Measurements from ENCODE around the gene KIRREL3. TPM values are rescaled to one million over a fixed set of nuclear protein-coding genes. Genes with fewer than 3 reads are reported as not detected.

Gene KIRREL3
- total RNA-seq, 5 donors from 2014 or later (not counting 1 experiment from before 2014, with no cell fraction given), result not detected

GRCh38 chr11:126870021-126870420 lies 130.5 kb downstream of the KIRREL3 start:
- ATAC-seq (replicated peaks in 1 of 4) (no peak), DNase-seq (no peak)
- Histone ChIP-seq H3K27ac (ENCODE audit: low read length) (no peak overlapping the region), H3K27me3 (replicated peaks in 1 of 2; ENCODE audit: control insufficient read depth in 2 of 2, extremely low read depth in 1 of 2, insufficient read depth in 2 of 2, low read length in 1 of 2) (peaks cover 0 to 17% of the 10 kb centered on the region in 2 experiments), H3K4me3 (ENCODE audit: control insufficient read depth in 1 of 2, extremely low read depth in 1 of 2, low read length in 1 of 2) (no peak overlapping the region), H3K4me1 (ENCODE audit: control insufficient read depth in 1 of 2, extremely low read depth in 1 of 2, insufficient read depth in 2 of 2, low read length in 2 of 2) (no peaks in the 10 kb centered on the region), H3K9me3 (no peaks in the 10 kb centered on the region), H3K36me3 (ENCODE audit: control insufficient read depth in 2 of 2, extremely low read depth in 1 of 2, insufficient read depth in 1 of 2, low read length in 1 of 2) (no peaks in the 10 kb centered on the region)
- Mint-ChIP-seq H3K4me3 (no peak overlapping the region), H3K27me3 (peaks cover 0 to 20% of the 10 kb centered on the region in 2 donors), H3K9me3 (peaks cover 0 to 8% (median 3%) of the 10 kb centered on the region in 3 donors), H3K36me3 (no peaks in the 10 kb centered on the region), H3K27ac (no peak overlapping the region), H3K4me1 (no peaks in the 10 kb centered on the region)
- CTCF ChIA-PET, result no interaction called here
- WGBS (ENCODE audit: insufficient coverage), result 69% methylated on average over 2 of the region's 4 CpGs
- POLR2A ChIA-PET, result interaction anchor here in 1 of 2 donors (0.6 kb wide), 1 partner anchor 33 kb away, joined by 17 read pairs; no protein-coding TSS in a partner anchor

GRCh38 chr11:126868741-126869140 lies 131.8 kb downstream of the KIRREL3 start:
- Histone ChIP-seq H3K9me3 (no peaks in the 10 kb centered on the region), H3K36me3 (ENCODE audit: control insufficient read depth in 2 of 2, extremely low read depth in 1 of 2, insufficient read depth in 1 of 2, low read length in 1 of 2) (no peaks in the 10 kb centered on the region), H3K27ac (ENCODE audit: low read length) (no peak overlapping the region), H3K27me3 (replicated peaks in 1 of 2; ENCODE audit: control insufficient read depth in 2 of 2, extremely low read depth in 1 of 2, insufficient read depth in 2 of 2, low read length in 1 of 2) (peaks cover 0 to 17% of the 10 kb centered on the region in 2 experiments), H3K4me3 (ENCODE audit: control insufficient read depth in 1 of 2, extremely low read depth in 1 of 2, low read length in 1 of 2) (no peak overlapping the region), H3K4me1 (ENCODE audit: control insufficient read depth in 1 of 2, extremely low read depth in 1 of 2, insufficient read depth in 2 of 2, low read length in 2 of 2) (no peaks in the 10 kb centered on the region)
- Mint-ChIP-seq H3K4me1 (no peaks in the 10 kb centered on the region), H3K27me3 (peaks cover 0 to 16% of the 10 kb centered on the region in 2 donors), H3K27ac (no peak overlapping the region), H3K36me3 (no peaks in the 10 kb centered on the region), H3K9me3 (peaks cover 0 to 4% (median 3%) of the 10 kb centered on the region in 3 donors), H3K4me3 (no peak overlapping the region)
- no CpG with 5 or more reads among the region's 1 CpG for WGBS (ENCODE audit: insufficient coverage)
- CTCF ChIA-PET, result no interaction called here
- POLR2A ChIA-PET, result no interaction called here
- DNase-seq, result no peak
- no peak for ATAC-seq (replicated peaks in 1 of 4)

GRCh38 chr11:126864934-126865333 lies 135.6 kb downstream of the KIRREL3 start:
- ChIA-PET CTCF (no interaction called here), POLR2A (no interaction called here)
- ATAC-seq (replicated peaks in 1 of 4), result no peak
- Histone ChIP-seq H3K27ac (ENCODE audit: low read length) (no peak overlapping the region), H3K9me3 (no peaks in the 10 kb centered on the region), H3K27me3 (replicated peaks in 1 of 2; ENCODE audit: control insufficient read depth in 2 of 2, extremely low read depth in 1 of 2, insufficient read depth in 2 of 2, low read length in 1 of 2) (peaks cover 0 to 11% of the 10 kb centered on the region in 2 experiments), H3K36me3 (ENCODE audit: control insufficient read depth in 2 of 2, extremely low read depth in 1 of 2, insufficient read depth in 1 of 2, low read length in 1 of 2) (no peaks in the 10 kb centered on the region), H3K4me3 (ENCODE audit: control insufficient read depth in 1 of 2, extremely low read depth in 1 of 2, low read length in 1 of 2) (no peak overlapping the region), H3K4me1 (ENCODE audit: control insufficient read depth in 1 of 2, extremely low read depth in 1 of 2, insufficient read depth in 2 of 2, low read length in 2 of 2) (peaks cover 0 to 3% of the 10 kb centered on the region in 2 experiments)
- no peaks in the 10 kb centered on the region for H3K36me3 Mint-ChIP-seq
- H3K4me3 Mint-ChIP-seq, result no peak overlapping the region
- peaks cover 0 to 6% (median 0%) of the 10 kb centered on the region in 3 donors for H3K9me3 Mint-ChIP-seq
- no peaks in the 10 kb centered on the region for H3K4me1 Mint-ChIP-seq
- no peak for DNase-seq
- peaks cover 0 to 16% of the 10 kb centered on the region in 2 donors for H3K27me3 Mint-ChIP-seq
- no peak overlapping the region for H3K27ac Mint-ChIP-seq
- 93% methylated on average over 4 of the region's 4 CpGs for WGBS (ENCODE audit: insufficient coverage)

- 77% methylated on average over 15 of the region's 21 CpGs for WGBS (ENCODE audit: insufficient coverage)
- Histone ChIP-seq H3K9me3 (no peaks in the 10 kb centered on the region), H3K27me3 (replicated peaks in 1 of 2; ENCODE audit: control insufficient read depth in 2 of 2, extremely low read depth in 1 of 2, insufficient read depth in 2 of 2, low read length in 1 of 2) (peaks cover 0 to 9% of the 10 kb centered on the region in 2 experiments), H3K4me3 (ENCODE audit: control insufficient read depth in 1 of 2, extremely low read depth in 1 of 2, low read length in 1 of 2) (no peak overlapping the region), H3K36me3 (ENCODE audit: control insufficient read depth in 2 of 2, extremely low read depth in 1 of 2, insufficient read depth in 1 of 2, low read length in 1 of 2) (no peaks in the 10 kb centered on the region), H3K27ac (ENCODE audit: low read length) (no peak overlapping the region), H3K4me1 (ENCODE audit: control insufficient read depth in 1 of 2, extremely low read depth in 1 of 2, insufficient read depth in 2 of 2, low read length in 2 of 2) (peaks cover 0 to 3% of the 10 kb centered on the region in 2 experiments)
- Mint-ChIP-seq H3K9me3 (peaks cover 0 to 9% (median 0%) of the 10 kb centered on the region in 3 donors), H3K27ac (no peak overlapping the region), H3K27me3 (peaks cover 0 to 19% of the 10 kb centered on the region in 2 donors), H3K4me1 (no peaks in the 10 kb centered on the region), H3K36me3 (no peaks in the 10 kb centered on the region), H3K4me3 (no peak overlapping the region)
- no peak for DNase-seq
- no peak for ATAC-seq (replicated peaks in 1 of 4)
- POLR2A ChIA-PET, result no interaction called here
- CTCF ChIA-PET, result no interaction called here
Measured at GRCh38 chr11:126863294-126863997, 137.1 kb downstream of the KIRREL3 start.

- ChIA-PET POLR2A (no interaction called here), CTCF (no interaction called here)
- peaks cover 0 to 7% of the 10 kb centered on the region in 2 experiments for H3K27me3 ChIP-seq (replicated peaks in 1 of 2; ENCODE audit: control insufficient read depth in 2 of 2, extremely low read depth in 1 of 2, insufficient read depth in 2 of 2, low read length in 1 of 2)
- peak in 2 of 35 experiments; percentile 5 to 13 for DNase-seq
- Mint-ChIP-seq H3K9me3 (peaks cover 0 to 9% (median 0%) of the 10 kb centered on the region in 3 donors), H3K4me3 (no peak overlapping the region), H3K36me3 (no peaks in the 10 kb centered on the region), H3K4me1 (no peaks in the 10 kb centered on the region), H3K27me3 (peaks cover 0 to 19% of the 10 kb centered on the region in 2 donors), H3K27ac (no peak overlapping the region)
- ATAC-seq (replicated peaks in 1 of 4), result no peak
- H3K4me3 ChIP-seq (ENCODE audit: control insufficient read depth in 1 of 2, extremely low read depth in 1 of 2, low read length in 1 of 2), result no peak overlapping the region
- no peaks in the 10 kb centered on the region for H3K36me3 ChIP-seq (ENCODE audit: control insufficient read depth in 2 of 2, extremely low read depth in 1 of 2, insufficient read depth in 1 of 2, low read length in 1 of 2)
- no peaks in the 10 kb centered on the region for H3K9me3 ChIP-seq
- WGBS (ENCODE audit: insufficient coverage), result 59% methylated on average over 7 of the region's 7 CpGs
- H3K27ac ChIP-seq (ENCODE audit: low read length), result no peak overlapping the region
- H3K4me1 ChIP-seq (ENCODE audit: control insufficient read depth in 1 of 2, extremely low read depth in 1 of 2, insufficient read depth in 2 of 2, low read length in 2 of 2), result peaks cover 0 to 3% of the 10 kb centered on the region in 2 experiments
Measured at GRCh38 chr11:126862664-126863243, 137.8 kb downstream of the KIRREL3 start.

- Mint-ChIP-seq H3K27ac (no peak overlapping the region), H3K27me3 (peaks cover 0 to 19% of the 10 kb centered on the region in 2 donors)
- H3K36me3 ChIP-seq (ENCODE audit: control insufficient read depth in 2 of 2, extremely low read depth in 1 of 2, insufficient read depth in 1 of 2, low read length in 1 of 2), result no peaks in the 10 kb centered on the region
Measured at GRCh38 chr11:126861796-126862459, 138.6 kb downstream of the KIRREL3 start.

More at GRCh38 chr11:126861796-126862459, 138.6 kb downstream of the KIRREL3 start:
- ATAC-seq (replicated peaks in 1 of 4) (no peak), DNase-seq (no peak)
- H3K36me3 Mint-ChIP-seq, result no peaks in the 10 kb centered on the region
- peaks cover 0 to 9% (median 0%) of the 10 kb centered on the region in 3 donors for H3K9me3 Mint-ChIP-seq
- CTCF ChIA-PET, result no interaction called here
- POLR2A ChIA-PET, result no interaction called here
- WGBS (ENCODE audit: insufficient coverage), result 60% methylated on average over 4 of the region's 10 CpGs
- H3K4me1 Mint-ChIP-seq, result no peaks in the 10 kb centered on the region
- Histone ChIP-seq H3K27ac (ENCODE audit: low read length) (no peak overlapping the region), H3K4me3 (ENCODE audit: control insufficient read depth in 1 of 2, extremely low read depth in 1 of 2, low read length in 1 of 2) (no peak overlapping the region), H3K27me3 (replicated peaks in 1 of 2; ENCODE audit: control insufficient read depth in 2 of 2, extremely low read depth in 1 of 2, insufficient read depth in 2 of 2, low read length in 1 of 2) (peaks cover 0 to 6% of the 10 kb centered on the region in 2 experiments), H3K9me3 (no peaks in the 10 kb centered on the region), H3K4me1 (ENCODE audit: control insufficient read depth in 1 of 2, extremely low read depth in 1 of 2, insufficient read depth in 2 of 2, low read length in 2 of 2) (peaks cover 0 to 3% of the 10 kb centered on the region in 2 experiments)
- no peak overlapping the region for H3K4me3 Mint-ChIP-seq
